Activated T-helper 17 cell treated with anti-CD3 and anti-CD28 coated beads, Interleukin-2, amount 50 U/mL, for 72 hours (primary cell): ENCODE measurements around the gene GALNT6. TPM values are rescaled to one million over a fixed set of nuclear protein-coding genes. Genes with fewer than 3 reads are reported as not detected.

ENCODE experiments used
- ATAC-seq: fragments of 150-1000 bp; cut with Tn5 transposase; replicated peaks from 2 replicates; pipeline ENCODE4 v1.10.0; 2021; ENCODE audit warnings: mild to moderate bottlenecking, moderate library complexity
- H3K27ac Mint-ChIP-seq: one replicate; pipeline ENCODE4 v1.8.0; 2022; ENCODE audit warnings: mixed read lengths
- H3K27me3 Mint-ChIP-seq: one replicate; pipeline ENCODE4 v1.8.0; 2022; ENCODE audit warnings: mixed read lengths
- H3K36me3 Mint-ChIP-seq: one replicate; pipeline ENCODE4 v1.8.0; 2022; ENCODE audit warnings: low read depth, mild to moderate bottlenecking, mixed read lengths
- H3K4me1 Mint-ChIP-seq: one replicate; pipeline ENCODE4 v1.8.0; 2022; ENCODE audit warnings: mixed read lengths
- H3K4me3 Mint-ChIP-seq: one replicate; pipeline ENCODE4 v1.8.0; 2022; ENCODE audit warnings: mild to moderate bottlenecking, mixed read lengths
- H3K9me3 Mint-ChIP-seq: one replicate; pipeline ENCODE4 v1.8.0; 2022; ENCODE audit warnings: mixed read lengths
- total RNA-seq, 2 donors: library from RNA; stranded (reverse); gene quantifications; one replicate each; pipeline ENCODE4 v1.2.3, GENCODE V29; 2022

GALNT6 gene
- total RNA-seq, 2 donors from 2014 or later, result 6.2 to 7.2 TPM

GRCh38 chr12:51381226-51382079 lies 9.8 kb downstream of the GALNT6 start:
- Mint-ChIP-seq H3K9me3 (no peaks in the 10 kb centered on the region), H3K36me3 (peaks cover 32% of the 10 kb centered on the region), H3K4me3 (no peak overlapping the region), H3K27ac (peak overlapping the region; percentile 46), H3K4me1 (peaks cover 16% of the 10 kb centered on the region), H3K27me3 (no peaks in the 10 kb centered on the region)
- ATAC-seq, result no peak

- ATAC-seq, result no peak
- Mint-ChIP-seq H3K9me3 (no peaks in the 10 kb centered on the region), H3K4me1 (peaks cover 16% of the 10 kb centered on the region), H3K36me3 (peaks cover 38% of the 10 kb centered on the region), H3K27ac (no peak overlapping the region), H3K4me3 (no peak overlapping the region), H3K27me3 (no peaks in the 10 kb centered on the region)
These were observed 11.6 kb downstream of the GALNT6 start for GRCh38 chr12:51379571-51379970.

DNA sequence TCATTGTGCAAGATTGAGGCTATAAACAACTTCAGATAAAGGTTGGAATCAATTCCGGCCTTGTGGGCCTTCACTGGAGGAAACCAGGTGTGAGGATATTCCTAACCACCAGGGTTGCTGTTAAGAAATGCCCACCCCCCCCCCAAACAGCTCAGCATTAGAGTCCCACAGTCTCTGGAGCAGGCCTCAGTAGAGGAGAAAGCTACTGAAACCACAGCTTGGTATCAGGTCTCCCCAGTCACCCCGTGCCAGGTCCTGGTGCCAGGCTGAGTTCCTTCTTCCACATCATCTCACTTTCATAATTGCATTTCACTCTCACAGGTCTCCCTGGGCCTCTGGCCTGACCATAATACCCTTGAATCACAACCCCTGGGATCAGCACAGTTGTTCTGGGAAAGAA lies 12.5 kb downstream of the GALNT6 start:
- peaks cover 39% of the 10 kb centered on the region for H3K36me3 Mint-ChIP-seq
- H3K4me3 Mint-ChIP-seq, result no peak overlapping the region
- no peak overlapping the region for H3K27ac Mint-ChIP-seq
- peaks cover 11% of the 10 kb centered on the region for H3K4me1 Mint-ChIP-seq
- H3K27me3 Mint-ChIP-seq, result no peaks in the 10 kb centered on the region
- H3K9me3 Mint-ChIP-seq, result no peaks in the 10 kb centered on the region
- peak; percentile 14 for ATAC-seq

DNA sequence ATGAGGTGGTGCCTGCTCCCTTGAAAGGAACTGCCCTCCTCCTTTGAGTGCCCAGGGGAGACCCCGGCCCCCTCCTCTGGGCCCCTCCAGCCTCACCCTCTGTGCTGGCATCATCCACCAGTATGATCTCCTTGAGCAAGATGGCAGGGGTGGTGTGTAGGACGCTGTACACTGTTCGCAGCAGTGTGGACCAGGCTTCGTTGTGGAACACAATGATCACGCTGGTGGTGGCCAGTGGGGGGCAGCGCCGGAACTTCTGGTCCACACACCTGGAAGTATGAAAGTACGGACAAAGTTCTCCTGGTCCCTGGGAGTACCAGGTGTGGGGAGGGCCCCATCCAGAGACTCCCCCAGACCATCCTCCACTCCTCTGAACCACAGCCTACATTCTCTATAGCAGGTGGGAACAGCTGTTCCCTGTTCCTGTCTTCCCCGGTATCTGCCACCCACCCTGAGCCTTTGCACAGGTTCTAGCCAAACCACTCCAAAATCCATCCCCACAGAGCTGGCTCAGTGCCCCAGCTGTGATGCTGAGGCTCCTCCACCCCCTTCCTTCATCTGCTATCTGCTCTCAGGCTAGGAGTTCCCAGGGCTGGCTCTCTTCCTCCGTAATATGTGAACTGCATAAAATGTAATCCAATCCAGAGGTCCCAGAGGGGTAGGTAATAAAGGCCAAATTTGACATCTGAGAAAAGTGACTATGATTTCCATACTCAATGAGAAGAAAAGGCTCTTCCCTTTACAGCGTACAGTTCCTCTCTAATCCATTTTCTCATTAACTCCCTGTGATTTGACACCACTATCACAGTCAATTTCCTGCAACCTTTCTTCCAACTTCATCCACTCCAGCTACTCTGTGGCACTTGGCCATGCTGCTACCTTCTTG lies 13.9 kb downstream of the GALNT6 start:
- Mint-ChIP-seq H3K27me3 (no peaks in the 10 kb centered on the region), H3K4me3 (no peak overlapping the region), H3K36me3 (peaks cover 43% of the 10 kb centered on the region), H3K9me3 (no peaks in the 10 kb centered on the region), H3K4me1 (peaks cover under 1% of the 10 kb centered on the region), H3K27ac (no peak overlapping the region)
- ATAC-seq, result no peak

GRCh38 chr12:51374856-51375255 lies 16.4 kb downstream of the GALNT6 start:
- Mint-ChIP-seq H3K4me1 (peaks cover 9% of the 10 kb centered on the region), H3K27ac (peak overlapping the region; percentile 69), H3K9me3 (no peaks in the 10 kb centered on the region), H3K36me3 (peaks cover 22% of the 10 kb centered on the region), H3K27me3 (no peaks in the 10 kb centered on the region), H3K4me3 (no peak overlapping the region)
- no peak for ATAC-seq

GRCh38 chr12:51374361-51374760 lies 16.8 kb downstream of the GALNT6 start:
- Mint-ChIP-seq H3K9me3 (no peaks in the 10 kb centered on the region), H3K4me3 (no peak overlapping the region), H3K4me1 (peaks cover 14% of the 10 kb centered on the region), H3K36me3 (peaks cover 22% of the 10 kb centered on the region), H3K27me3 (no peaks in the 10 kb centered on the region), H3K27ac (no peak overlapping the region)
- ATAC-seq, result no peak

GRCh38 chr12:51373187-51373586 lies 18.0 kb downstream of the GALNT6 start:
- peaks cover 17% of the 10 kb centered on the region for H3K4me1 Mint-ChIP-seq
- H3K27me3 Mint-ChIP-seq, result no peaks in the 10 kb centered on the region
- no peaks in the 10 kb centered on the region for H3K9me3 Mint-ChIP-seq
- H3K27ac Mint-ChIP-seq, result no peak overlapping the region
- peaks cover 21% of the 10 kb centered on the region for H3K36me3 Mint-ChIP-seq
- ATAC-seq, result no peak
- H3K4me3 Mint-ChIP-seq, result no peak overlapping the region

GRCh38 chr12:51372021-51372420 lies 19.2 kb downstream of the GALNT6 start:
- no peak overlapping the region for H3K27ac Mint-ChIP-seq
- peaks cover 11% of the 10 kb centered on the region for H3K36me3 Mint-ChIP-seq

DNA sequence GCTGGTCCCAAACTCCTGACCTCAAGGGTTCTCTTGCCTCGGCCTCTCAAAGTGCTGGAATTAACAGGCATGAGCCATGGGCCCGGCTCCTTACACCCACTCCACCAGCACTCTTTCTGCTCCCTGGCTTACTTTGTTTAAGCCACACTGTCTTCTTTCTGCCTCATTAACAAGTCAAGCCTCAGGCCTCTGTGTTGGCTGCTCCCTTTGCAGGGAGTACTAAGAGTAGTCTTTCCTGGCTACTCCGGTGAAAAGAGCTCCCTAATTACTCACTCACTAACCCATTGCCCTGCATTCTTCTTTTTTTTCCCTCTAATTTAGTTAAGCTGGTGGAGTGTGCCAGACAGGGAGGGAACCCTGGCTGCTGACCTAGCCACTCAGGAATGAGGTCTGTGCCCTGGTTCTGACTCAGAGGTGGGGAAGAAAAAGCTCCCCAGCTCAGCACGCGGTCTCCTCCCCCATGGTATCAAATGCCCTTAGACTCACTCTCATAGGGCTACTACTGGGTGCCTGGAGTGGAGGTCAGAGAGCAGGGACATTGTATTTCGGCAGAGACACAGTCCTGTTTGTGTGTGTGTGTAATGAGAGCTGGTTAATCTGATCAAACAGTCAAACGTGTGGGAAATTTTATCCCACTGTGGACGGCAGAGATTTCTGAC lies 19.8 kb downstream of the GALNT6 start:
- no peaks in the 10 kb centered on the region for H3K9me3 Mint-ChIP-seq
- H3K27ac Mint-ChIP-seq, result no peak overlapping the region
- H3K4me1 Mint-ChIP-seq, result peaks cover 17% of the 10 kb centered on the region
- ATAC-seq, result no peak
- peak overlapping the region; percentile 17 for H3K4me3 Mint-ChIP-seq
- peaks cover 11% of the 10 kb centered on the region for H3K36me3 Mint-ChIP-seq
- H3K27me3 Mint-ChIP-seq, result no peaks in the 10 kb centered on the region

More at GRCh38 chr12:51372021-51372420, 19.2 kb downstream of the GALNT6 start:
- Mint-ChIP-seq H3K4me3 (no peak overlapping the region), H3K4me1 (peaks cover 17% of the 10 kb centered on the region), H3K27me3 (no peaks in the 10 kb centered on the region), H3K9me3 (no peaks in the 10 kb centered on the region)
- ATAC-seq, result no peak

DNA sequence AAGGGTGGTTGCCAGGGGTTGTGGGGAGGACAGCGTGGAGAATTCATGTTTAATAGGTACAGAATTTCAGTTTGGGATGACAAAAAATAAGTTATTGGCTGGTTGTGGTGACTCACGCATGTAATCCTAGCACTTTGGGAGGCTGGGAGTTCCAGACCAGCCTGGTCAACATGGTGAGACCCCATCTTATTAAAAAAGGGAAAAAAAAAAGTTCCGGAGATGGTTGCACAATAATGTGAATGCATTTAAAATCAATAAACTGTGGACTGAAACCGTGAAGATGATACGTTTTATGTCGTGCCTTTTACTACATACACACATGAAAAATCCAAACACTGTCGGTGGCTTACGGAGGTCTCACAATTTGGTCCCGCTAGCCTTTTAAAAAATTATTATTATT lies 20.5 kb downstream of the GALNT6 start:
- H3K4me3 Mint-ChIP-seq, result no peak overlapping the region
- ATAC-seq, result no peak
- H3K27ac Mint-ChIP-seq, result no peak overlapping the region
- no peaks in the 10 kb centered on the region for H3K27me3 Mint-ChIP-seq
- no peaks in the 10 kb centered on the region for H3K9me3 Mint-ChIP-seq
- peaks cover 11% of the 10 kb centered on the region for H3K36me3 Mint-ChIP-seq
- peaks cover 17% of the 10 kb centered on the region for H3K4me1 Mint-ChIP-seq

GRCh38 chr12:51369581-51369980 lies 21.6 kb downstream of the GALNT6 start:
- peak overlapping the region; percentile 85 for H3K27ac Mint-ChIP-seq
- no peaks in the 10 kb centered on the region for H3K9me3 Mint-ChIP-seq
- no peak for ATAC-seq
- peaks cover 5% of the 10 kb centered on the region for H3K36me3 Mint-ChIP-seq
- H3K4me3 Mint-ChIP-seq, result peak overlapping the region; percentile 68
- peaks cover 17% of the 10 kb centered on the region for H3K4me1 Mint-ChIP-seq
- no peaks in the 10 kb centered on the region for H3K27me3 Mint-ChIP-seq

GRCh38 chr12:51368640-51369517 lies 22.3 kb downstream of the GALNT6 start:
- ATAC-seq, result peak; percentile 97
- Mint-ChIP-seq H3K27me3 (no peaks in the 10 kb centered on the region), H3K27ac (peak overlapping the region; percentile 85), H3K9me3 (no peaks in the 10 kb centered on the region), H3K4me1 (peaks cover 17% of the 10 kb centered on the region), H3K36me3 (peaks cover 5% of the 10 kb centered on the region), H3K4me3 (peak overlapping the region; percentile 68)

- Mint-ChIP-seq H3K27ac (no peak overlapping the region), H3K36me3 (no peaks in the 10 kb centered on the region), H3K4me1 (peaks cover 10% of the 10 kb centered on the region), H3K27me3 (no peaks in the 10 kb centered on the region), H3K4me3 (no peak overlapping the region), H3K9me3 (no peaks in the 10 kb centered on the region)
- no peak for ATAC-seq
These were observed 25.9 kb downstream of the GALNT6 start for GRCh38 chr12:51365276-51365675.
